Purkinje cell (primary cell): ENCODE measurements around the gene EXOC3L2. TPM values are rescaled to one million over a fixed set of nuclear protein-coding genes. Genes with fewer than 3 reads are reported as not detected.

Source experiments
- polyA plus RNA-seq: library from polyadenylated mRNA; unstranded; fragments of >200 nt; fragmentation: Nextera tagmentation; gene quantifications from 2 replicates; pipeline ENCODE4 v1.2.1, GENCODE V29; 2014

Gene EXOC3L2
- not detected in 2 replicates for polyA plus RNA-seq

GRCh38 chr19:45245334-45245787, at the start of gene EXOC3L2:
EXOC3L2 (minus strand) TSS chr19:45245407; CDS start chr19:45239045, 6,362 bp downstream.

GRCh38 chr19:45250832-45251451, 5.7 kb upstream of the EXOC3L2 start, which contains the start of gene MARK4:
MARK4 (plus strand) TSS chr19:45251271; CDS start chr19:45251589, 318 bp downstream.

GRCh38 chr19:45178262-45179071, 66.7 kb downstream of the EXOC3L2 start, which contains the start of gene BLOC1S3:
BLOC1S3 (plus strand) TSS chr19:45178784; CDS start chr19:45179297, 513 bp downstream.

GRCh38 chr19:45177817-45178261, 67.4 kb downstream of the EXOC3L2 start, which contains the start of gene TRAPPC6A:
TRAPPC6A (minus strand) TSS chr19:45178237; CDS start chr19:45178218, 19 bp downstream.

Other genes starting within 250 kb of the EXOC3L2 start
- gene RELB, start 243.9 kb downstream of the EXOC3L2 start, polyA plus RNA-seq = 0.23 and 1.6 TPM in 2 replicates
- gene CLASRP, start 206.4 kb downstream of the EXOC3L2 start, polyA plus RNA-seq = 1.2 and 2.1 TPM in 2 replicates
- 0.15 TPM in 1 of 2 replicates, not detected in the other for gene ZNF296, start 168.9 kb downstream of the EXOC3L2 start, polyA plus RNA-seq
- 47.1 and 60.6 TPM in 2 replicates for gene GEMIN7, start 166.1 kb downstream of the EXOC3L2 start, polyA plus RNA-seq
- 0.38 TPM in 1 of 2 replicates, not detected in the other for gene PPP1R37, start 152.2 kb downstream of the EXOC3L2 start, polyA plus RNA-seq
- gene NKPD1, start 84.4 kb downstream of the EXOC3L2 start, polyA plus RNA-seq = not detected in 2 replicates
- gene TRAPPC6A, start 67.2 kb downstream of the EXOC3L2 start, polyA plus RNA-seq = 21.4 and 25.5 TPM in 2 replicates
- 1.6 and 4.4 TPM in 2 replicates for gene BLOC1S3, start 66.6 kb downstream of the EXOC3L2 start, polyA plus RNA-seq
- 3.1 and 3.7 TPM in 2 replicates for gene MARK4, start 5.9 kb upstream of the EXOC3L2 start, polyA plus RNA-seq
- gene CKM, start 77.5 kb upstream of the EXOC3L2 start, polyA plus RNA-seq = not detected in 2 replicates
- 0.23 TPM in 1 of 2 replicates, not detected in the other for gene KLC3, start 95.3 kb upstream of the EXOC3L2 start, polyA plus RNA-seq
- 1.4 and 2.7 TPM in 2 replicates for gene ERCC2, start 125.2 kb upstream of the EXOC3L2 start, polyA plus RNA-seq
- gene PPP1R13L, start 159.7 kb upstream of the EXOC3L2 start, polyA plus RNA-seq = not detected in 2 replicates
- gene POLR1G, start 161.2 kb upstream of the EXOC3L2 start, polyA plus RNA-seq = 0.99 and 1.5 TPM in 2 replicates
- 21.0 and 25.6 TPM in 2 replicates for gene ERCC1, start 178.5 kb upstream of the EXOC3L2 start, polyA plus RNA-seq
- not detected in 2 replicates for gene FOSB, start 222.6 kb upstream of the EXOC3L2 start, polyA plus RNA-seq